Dendritic cell treated with granulocyte-macrophage colony-stimulating factor and Interleukin-4, amounts not matched to agents 40 ng/mL and 50 ng/mL, for 4 days (primary cell): ENCODE data around the gene TESK2.
A peak's percentile ranks its signal among the peaks of the same experiment; 100 is the strongest.
"Not testable (repeated sequence)": the region's sequence is repeated elsewhere in the genome, so short reads cannot be mapped to it uniquely, and the experiment has no call there.

Experiments used
- H3K27ac Mint-ChIP-seq: one replicate; pipeline ENCODE4 v1.8.0; 2022; ENCODE audit warnings: mild to moderate bottlenecking, mixed read lengths
- H3K27me3 Mint-ChIP-seq: one replicate; pipeline ENCODE4 v1.8.0; 2022; ENCODE audit warnings: mild to moderate bottlenecking, mixed read lengths
- H3K36me3 Mint-ChIP-seq: one replicate; pipeline ENCODE4 v1.8.0; 2022; ENCODE audit warnings: low read depth, mixed read lengths
- H3K4me1 Mint-ChIP-seq: one replicate; pipeline ENCODE4 v1.8.0; 2022; ENCODE audit warnings: low read depth, mixed read lengths
- H3K4me3 Mint-ChIP-seq: one replicate; pipeline ENCODE4 v1.8.0; 2022; ENCODE audit warnings: mild to moderate bottlenecking, moderate library complexity, mixed read lengths
- H3K9me3 Mint-ChIP-seq: one replicate; pipeline ENCODE4 v1.8.0; 2022; ENCODE audit warnings: mixed read lengths
- intact Hi-C: fragments of 100-400 bp; cut with micrococcal nuclease; formaldehyde crosslinking; loops from one replicate; pipeline ENCODE4 v1.15.0; 2022

Gene TESK2

GRCh38 chr1:45501505-45501859 is 10.5 kb upstream of the TESK2 start:
- no peaks in the 10 kb centered on the region for H3K9me3 Mint-ChIP-seq
- no peaks in the 10 kb centered on the region for H3K36me3 Mint-ChIP-seq
- intact Hi-C loops = loop anchor here (5.0 kb wide), 1 partner anchor 159 kb away; the partner anchor contains the start of genes MUTYH and TOE1
- H3K4me1 Mint-ChIP-seq = peaks cover 25% of the 10 kb centered on the region
- no peaks in the 10 kb centered on the region for H3K27me3 Mint-ChIP-seq
- no peak overlapping the region for H3K27ac Mint-ChIP-seq
- no peak overlapping the region for H3K4me3 Mint-ChIP-seq

- Mint-ChIP-seq H3K4me1 (peaks cover 30% of the 10 kb centered on the region), H3K4me3 (peak overlapping the region; percentile 83), H3K36me3 (peaks cover 3% of the 10 kb centered on the region), H3K27me3 (no peaks in the 10 kb centered on the region), H3K9me3 (no peaks in the 10 kb centered on the region), H3K27ac (peak overlapping the region; percentile 80)
- intact Hi-C loops = no loop called here
These were observed 8.4 kb upstream of the TESK2 start for GRCh38 chr1:45499415-45499769.

- intact Hi-C loops = no loop called here
- no peak overlapping the region for H3K27ac Mint-ChIP-seq
- H3K36me3 Mint-ChIP-seq = peaks cover 7% of the 10 kb centered on the region
- H3K4me3 Mint-ChIP-seq = no peak overlapping the region
- H3K9me3 Mint-ChIP-seq = no peaks in the 10 kb centered on the region
- peaks cover 30% of the 10 kb centered on the region for H3K4me1 Mint-ChIP-seq
- H3K27me3 Mint-ChIP-seq = no peaks in the 10 kb centered on the region
These were observed 7.3 kb upstream of the TESK2 start for GRCh38 chr1:45498279-45498678.

DNA sequence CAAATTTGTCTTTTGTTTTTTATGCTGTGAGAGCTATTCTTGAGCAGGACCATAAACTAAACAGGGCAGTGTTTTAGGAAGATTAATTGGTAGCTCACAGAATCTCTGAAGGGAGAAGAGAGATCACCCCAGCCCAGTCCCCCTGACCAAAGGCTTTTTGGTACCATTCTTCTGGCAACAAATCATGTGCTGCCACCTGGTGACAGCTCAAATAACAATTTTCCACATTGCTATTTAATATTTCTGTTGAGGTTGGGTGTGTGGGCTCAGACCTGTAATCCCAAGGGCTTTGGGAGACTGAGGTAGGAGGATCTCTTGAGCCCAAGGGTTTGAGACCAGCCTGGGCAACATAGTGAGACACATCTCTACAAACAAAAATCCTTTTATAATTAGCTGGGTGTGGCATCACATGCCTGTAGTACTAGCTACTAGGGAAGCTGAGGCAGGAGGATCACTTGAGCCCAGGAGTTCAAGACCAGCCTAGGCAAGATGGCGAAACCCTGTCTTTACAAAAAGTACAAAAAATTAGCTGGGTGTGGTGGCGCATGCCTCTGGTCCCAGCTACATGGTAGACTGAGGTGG is 2.2 kb upstream of the TESK2 start:
- Mint-ChIP-seq H3K27me3 (peaks cover 5% of the 10 kb centered on the region), H3K9me3 (no peaks in the 10 kb centered on the region), H3K4me1 (peaks cover 5% of the 10 kb centered on the region), H3K4me3 (no peak overlapping the region), H3K36me3 (peaks cover 7% of the 10 kb centered on the region), H3K27ac (no peak overlapping the region)
- intact Hi-C loops = loop anchor here (1.0 to 5.0 kb wide), 3 partner anchors 134 to 481 kb away; partner anchors contain the start of genes HECTD3 and UROD

GRCh38 chr1:45492691-45493090 is 1.7 kb upstream of the TESK2 start:
- Mint-ChIP-seq H3K27ac (no peak overlapping the region), H3K4me3 (no peak overlapping the region), H3K4me1 (peaks cover 5% of the 10 kb centered on the region), H3K9me3 (no peaks in the 10 kb centered on the region), H3K27me3 (peaks cover 5% of the 10 kb centered on the region), H3K36me3 (peaks cover 7% of the 10 kb centered on the region)
- intact Hi-C loops = loop anchor here (1.0 to 5.0 kb wide), 3 partner anchors 133 to 480 kb away; partner anchors contain the start of genes HECTD3 and UROD

DNA sequence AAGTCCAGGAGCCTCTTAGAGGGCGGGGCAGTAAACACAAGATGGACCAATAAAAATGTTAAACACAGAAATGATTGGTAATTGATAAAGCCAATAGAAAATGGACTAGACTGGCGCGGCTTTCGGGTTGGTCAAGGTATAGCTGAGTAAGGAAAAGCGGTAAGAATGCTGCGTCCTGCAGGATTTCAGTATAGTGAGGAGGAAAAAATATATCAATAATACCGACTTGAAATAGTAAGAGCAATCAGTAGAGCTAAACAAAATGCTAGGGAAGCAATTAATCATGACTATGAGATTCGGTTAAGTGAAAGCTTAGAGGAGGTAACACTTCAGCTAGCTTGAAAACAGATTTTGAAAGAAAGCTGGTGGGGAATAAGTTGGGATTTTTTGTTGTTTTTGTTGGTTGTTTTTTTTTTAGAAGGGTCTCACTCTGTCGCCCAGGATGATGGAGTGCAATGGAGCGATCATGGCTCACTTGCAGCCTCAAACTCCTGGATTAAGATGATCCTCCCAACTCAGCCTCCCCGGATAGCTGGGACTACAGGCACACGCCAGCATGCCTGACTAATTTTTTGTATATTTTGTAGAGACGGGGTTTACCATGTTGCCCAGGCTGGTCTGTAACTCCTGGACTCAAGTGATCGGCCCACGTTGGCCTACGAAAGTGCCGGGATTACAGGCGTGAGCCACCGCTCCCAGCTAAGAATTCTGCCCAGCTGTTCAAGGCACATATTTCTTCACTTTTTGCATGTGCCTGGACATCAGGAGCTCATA is 711 bp upstream of the TESK2 start:
- H3K27ac Mint-ChIP-seq = no peak overlapping the region
- H3K27me3 Mint-ChIP-seq = peaks cover 5% of the 10 kb centered on the region
- intact Hi-C loops = loop anchor here (5.0 kb wide), 2 partner anchors 189 to 479 kb away; partner anchors contain the start of genes HECTD3 and UROD
- H3K4me3 Mint-ChIP-seq = no peak overlapping the region
- peaks cover 7% of the 10 kb centered on the region for H3K36me3 Mint-ChIP-seq
- no peaks in the 10 kb centered on the region for H3K9me3 Mint-ChIP-seq
- peaks cover 5% of the 10 kb centered on the region for H3K4me1 Mint-ChIP-seq

GRCh38 chr1:45490121-45490625 is 790 bp downstream of the TESK2 start:
- intact Hi-C loops = loop anchor here (5.0 kb wide), 2 partner anchors 188 to 478 kb away; partner anchors contain the start of genes HECTD3 and UROD
- Mint-ChIP-seq H3K4me3 (no peak overlapping the region), H3K36me3 (peaks cover 7% of the 10 kb centered on the region), H3K4me1 (peaks cover 3% of the 10 kb centered on the region), H3K27ac (no peak overlapping the region), H3K27me3 (peaks cover 5% of the 10 kb centered on the region), H3K9me3 (no peaks in the 10 kb centered on the region)

- H3K27me3 Mint-ChIP-seq, H3K4me3 Mint-ChIP-seq, H3K4me1 Mint-ChIP-seq, H3K36me3 Mint-ChIP-seq, intact Hi-C loops, H3K9me3 Mint-ChIP-seq, H3K27ac Mint-ChIP-seq: not testable (repeated sequence)
These were observed 1.6 kb downstream of the TESK2 start for GRCh38 chr1:45489379-45489778.

DNA sequence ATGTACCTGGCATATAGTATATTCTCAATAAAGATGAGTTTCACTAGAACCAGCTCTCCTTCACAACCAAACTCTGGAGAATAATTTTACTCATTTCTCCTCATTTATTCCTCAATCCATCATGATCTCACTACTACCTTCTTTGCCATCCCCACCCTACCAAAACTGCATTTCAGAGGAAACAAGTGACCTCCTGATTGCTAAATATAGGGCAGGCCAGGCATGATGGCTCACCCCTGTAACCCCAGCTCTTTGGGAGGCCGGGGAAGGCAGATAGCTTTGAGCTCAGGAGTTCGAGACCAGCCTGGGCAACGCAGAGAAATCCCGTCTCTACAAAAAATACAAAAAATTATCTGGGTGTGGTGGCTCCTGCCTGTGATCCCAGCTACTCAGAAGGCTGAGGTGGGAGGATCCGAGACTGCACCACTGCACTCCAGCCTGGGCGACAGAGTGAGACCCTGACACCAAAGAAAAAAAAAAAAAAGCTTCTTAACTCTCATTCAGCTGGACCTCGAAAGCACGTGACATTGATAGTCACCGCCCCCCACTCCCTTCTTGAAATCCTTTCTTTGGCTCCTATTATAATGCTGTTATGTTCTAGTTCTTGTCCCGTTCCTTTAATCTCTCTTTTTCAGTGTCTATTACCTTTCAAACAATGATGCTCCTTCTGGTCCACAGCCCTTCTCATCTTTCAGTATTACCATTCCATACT is 2.1 kb downstream of the TESK2 start:
- H3K9me3 Mint-ChIP-seq = no peaks in the 10 kb centered on the region
- H3K27ac Mint-ChIP-seq = no peak overlapping the region
- peaks cover 5% of the 10 kb centered on the region for H3K27me3 Mint-ChIP-seq
- H3K4me3 Mint-ChIP-seq = no peak overlapping the region
- intact Hi-C loops = no loop called here
- no peaks in the 10 kb centered on the region for H3K4me1 Mint-ChIP-seq
- H3K36me3 Mint-ChIP-seq = no peaks in the 10 kb centered on the region

DNA sequence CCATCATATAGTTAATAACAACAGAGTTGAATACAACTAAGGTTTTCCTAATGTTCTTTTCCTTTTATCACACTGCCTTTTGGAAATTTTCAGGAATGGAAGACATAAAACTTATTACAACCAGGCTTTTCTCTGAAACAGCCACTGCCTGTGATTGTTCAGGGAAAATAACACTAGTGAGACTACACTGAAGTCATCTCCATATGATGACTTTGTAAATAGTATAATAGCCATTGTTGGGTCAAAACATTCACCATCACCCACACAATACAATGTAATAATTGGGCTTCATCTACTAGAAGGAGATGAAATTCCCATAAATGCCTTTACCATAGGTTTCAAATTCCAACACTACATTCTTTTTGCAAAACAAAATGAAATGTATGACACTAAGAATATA is 5.0 kb downstream of the TESK2 start:
- no peaks in the 10 kb centered on the region for H3K9me3 Mint-ChIP-seq

GRCh38 chr1:45479039-45479748 is 11.8 kb downstream of the TESK2 start:
- intact Hi-C loops = no loop called here
- H3K4me1 Mint-ChIP-seq = peaks cover 6% of the 10 kb centered on the region
- no peaks in the 10 kb centered on the region for H3K36me3 Mint-ChIP-seq
- H3K27ac Mint-ChIP-seq = no peak overlapping the region
- no peaks in the 10 kb centered on the region for H3K9me3 Mint-ChIP-seq
- no peaks in the 10 kb centered on the region for H3K27me3 Mint-ChIP-seq
- no peak overlapping the region for H3K4me3 Mint-ChIP-seq

More for the DNA sequence above, 5.0 kb downstream of the TESK2 start:
- Mint-ChIP-seq H3K4me3 (no peak overlapping the region), H3K36me3 (no peaks in the 10 kb centered on the region), H3K27ac (no peak overlapping the region), H3K27me3 (peaks cover 5% of the 10 kb centered on the region), H3K4me1 (peaks cover 6% of the 10 kb centered on the region)
- intact Hi-C loops = no loop called here

- intact Hi-C loops = no loop called here
- H3K36me3 Mint-ChIP-seq = no peaks in the 10 kb centered on the region
- peaks cover 4% of the 10 kb centered on the region for H3K4me1 Mint-ChIP-seq
- no peak overlapping the region for H3K4me3 Mint-ChIP-seq
- no peak overlapping the region for H3K27ac Mint-ChIP-seq
- H3K27me3 Mint-ChIP-seq = no peaks in the 10 kb centered on the region
- no peaks in the 10 kb centered on the region for H3K9me3 Mint-ChIP-seq
These were observed 12.7 kb downstream of the TESK2 start for GRCh38 chr1:45478121-45478814.

DNA sequence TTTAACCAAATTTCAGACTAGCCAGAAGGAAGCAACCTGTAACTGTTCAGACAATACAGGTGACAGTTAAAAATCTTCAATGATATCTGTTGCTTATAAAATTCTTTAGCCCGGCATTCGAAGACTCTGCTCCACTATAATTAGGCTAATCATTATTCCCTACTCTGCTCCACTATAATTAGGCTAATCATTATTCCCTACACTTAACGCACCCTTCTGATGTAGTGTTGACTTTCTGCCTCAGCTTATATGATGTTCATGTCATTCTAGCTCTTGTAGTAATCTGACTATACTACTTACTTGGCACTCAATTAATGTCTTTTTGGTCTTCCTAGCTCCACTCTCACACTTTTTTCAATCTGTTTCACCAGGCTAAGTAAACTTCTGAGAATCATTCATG is 13.3 kb downstream of the TESK2 start:
- no peak overlapping the region for H3K27ac Mint-ChIP-seq
- intact Hi-C loops = no loop called here
- no peaks in the 10 kb centered on the region for H3K4me1 Mint-ChIP-seq
- H3K9me3 Mint-ChIP-seq = no peaks in the 10 kb centered on the region
- no peaks in the 10 kb centered on the region for H3K36me3 Mint-ChIP-seq
- H3K4me3 Mint-ChIP-seq = no peak overlapping the region
- H3K27me3 Mint-ChIP-seq = no peaks in the 10 kb centered on the region
